OCI-LY1 (cell line): ENCODE measurements around the gene SLC9A9.

ENCODE experiments used
- H2AFZ ChIP-seq: fragments of 200-600 bp; sonication (generic), shearing (Covaris generic); 2 replicates; pipeline ENCODE4 v1.6.0; 2014; ENCODE audit warnings: antibody characterized with exemption, mild to moderate bottlenecking, low read length
- H3F3A ChIP-seq: fragments of 200-600 bp; sonication (generic), shearing (Covaris generic); 2 replicates; pipeline ENCODE4 v1.6.0; 2014; ENCODE audit warnings: mild to moderate bottlenecking, antibody characterized with exemption, low read length, moderate library complexity; ENCODE audit not compliant: insufficient read depth
- H3K27ac ChIP-seq: fragments of 200-600 bp; sonication (generic); 2 replicates; pipeline ENCODE4 v1.5.1; 2014; ENCODE audit warnings: low read length, mixed run types, mild to moderate bottlenecking, low read depth; ENCODE audit not compliant: poor library complexity, severe bottlenecking
- H3K27me3 ChIP-seq: fragments of 200-600 bp; sonication (generic); 2 replicates; pipeline ENCODE4 v1.6.0; 2014; ENCODE audit warnings: antibody characterized with exemption, mild to moderate bottlenecking, low read length, moderate library complexity; ENCODE audit not compliant: insufficient read depth
- H3K36me3 ChIP-seq: fragments of 200-600 bp; sonication (generic); 2 replicates; pipeline ENCODE4 v1.6.1; 2014; ENCODE audit warnings: mild to moderate bottlenecking, antibody characterized with exemption, low read length, moderate library complexity, mixed read lengths; ENCODE audit not compliant: insufficient read depth
- H3K4me1 ChIP-seq: fragments of 200-600 bp; sonication (generic); 2 replicates; pipeline ENCODE4 v1.5.1; 2014; ENCODE audit warnings: mild to moderate bottlenecking, low read length, moderate library complexity; ENCODE audit not compliant: insufficient read depth, severe bottlenecking
- H3K4me2 ChIP-seq: fragments of 200-600 bp; sonication (generic), shearing (Covaris generic); 2 replicates; pipeline ENCODE4 v1.6.1; 2014; ENCODE audit warnings: low read length
- H3K4me3 ChIP-seq: fragments of 200-600 bp; sonication (generic); 2 replicates; pipeline ENCODE4 v1.5.1; 2014; ENCODE audit warnings: low read length, low read depth, mild to moderate bottlenecking, mixed read lengths; ENCODE audit not compliant: poor library complexity, severe bottlenecking
- H3K79me2 ChIP-seq: fragments of 200-600 bp; shearing (Covaris generic); 2 replicates; pipeline ENCODE4 v1.6.1; 2016; ENCODE audit warnings: mixed run types, low read length, mixed read lengths; ENCODE audit not compliant: insufficient read depth
- H3K9ac ChIP-seq: fragments of 200-600 bp; sonication (generic), shearing (Covaris generic); 2 replicates; pipeline ENCODE4 v1.6.1; 2014; ENCODE audit warnings: mild to moderate bottlenecking, low read length, mixed read lengths
- H3K9me2 ChIP-seq: fragments of 200-600 bp; sonication (generic), shearing (Covaris generic); 2 replicates; pipeline ENCODE4 v1.6.1; 2014; ENCODE audit warnings: low read depth, mild to moderate bottlenecking, low read length, mixed read lengths
- H3K9me3 ChIP-seq: fragments of 200-600 bp; shearing (Covaris generic); 2 replicates; pipeline ENCODE4 v1.6.1; 2014; ENCODE audit warnings: low read length, mixed read lengths
- H4K20me1 ChIP-seq: fragments of 200-600 bp; sonication (generic), shearing (Covaris generic); 2 replicates; pipeline ENCODE4 v1.6.0; 2016; ENCODE audit warnings: mild to moderate bottlenecking, low read length; ENCODE audit not compliant: insufficient read depth
- CTCF ChIP-seq: fragments of 200-600 bp; sonication (generic), shearing (Covaris generic); IDR thresholded peaks from 2 replicates; pipeline ENCODE4 v1.5.1; 2017; ENCODE audit warnings: mild to moderate bottlenecking, antibody characterized with exemption, low read length, moderate library complexity, mixed read lengths
- EZH2 ChIP-seq: fragments of 200-600 bp; sonication (generic), shearing (Covaris generic); IDR thresholded peaks from 2 replicates; pipeline ENCODE4 v1.8.0; 2017; ENCODE audit warnings: borderline replicate concordance, mixed run types, mild to moderate bottlenecking, antibody characterized with exemption, low read length, moderate library complexity, mixed read lengths

SLC9A9 gene

DNA sequence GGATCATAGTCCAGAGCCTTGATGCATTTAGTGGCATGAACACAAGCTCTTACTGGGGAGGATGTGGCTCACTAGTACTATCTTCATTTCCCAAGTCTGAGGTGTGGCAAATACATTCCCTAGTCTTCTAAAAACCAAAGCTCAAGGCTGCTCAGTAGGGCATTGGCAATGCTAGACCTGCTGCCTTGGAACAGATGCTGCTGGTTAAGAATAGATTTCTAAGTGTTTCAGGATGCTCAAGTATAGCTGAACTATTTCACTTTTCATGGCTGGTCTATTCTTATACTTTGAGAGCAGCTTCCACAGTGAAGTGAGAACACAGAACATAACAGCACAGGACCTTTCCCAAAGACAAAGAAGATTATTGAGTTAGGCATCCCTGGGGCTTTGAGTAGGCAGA lies 549.9 kb downstream of the SLC9A9 start:
- no peaks in the 10 kb centered on the region for H3K36me3 ChIP-seq
- H2AFZ ChIP-seq: no peak overlapping the region
- no peak overlapping the region for H3K4me3 ChIP-seq
- no peak overlapping the region for H3K4me2 ChIP-seq
- no peaks in the 10 kb centered on the region for H3F3A ChIP-seq
- H3K27ac ChIP-seq: no peak overlapping the region
- no peaks in the 10 kb centered on the region for H3K9me2 ChIP-seq
- peaks cover 4% of the 10 kb centered on the region for H3K4me1 ChIP-seq
- H3K9me3 ChIP-seq: no peaks in the 10 kb centered on the region
- no peaks in the 10 kb centered on the region for H3K27me3 ChIP-seq
- H3K79me2 ChIP-seq: no peaks in the 10 kb centered on the region
- no peak overlapping the region for H3K9ac ChIP-seq
- TF ChIP-seq EZH2: no peak
- no peak for TF ChIP-seq CTCF
- H4K20me1 ChIP-seq: no peaks in the 10 kb centered on the region

GRCh38 chr3:143295201-143296080 lies 552.8 kb downstream of the SLC9A9 start:
- Histone ChIP-seq H3K4me1 (peaks cover 4% of the 10 kb centered on the region), H3K27me3 (no peaks in the 10 kb centered on the region), H3F3A (no peaks in the 10 kb centered on the region), H3K9me3 (no peaks in the 10 kb centered on the region), H3K79me2 (no peaks in the 10 kb centered on the region), H4K20me1 (no peaks in the 10 kb centered on the region), H3K9ac (no peak overlapping the region), H3K4me2 (no peak overlapping the region), H3K36me3 (no peaks in the 10 kb centered on the region), H3K9me2 (no peaks in the 10 kb centered on the region), H3K27ac (no peak overlapping the region), H2AFZ (no peak overlapping the region), H3K4me3 (no peak overlapping the region)
- no peak for TF ChIP-seq CTCF
- no peak for TF ChIP-seq EZH2

DNA sequence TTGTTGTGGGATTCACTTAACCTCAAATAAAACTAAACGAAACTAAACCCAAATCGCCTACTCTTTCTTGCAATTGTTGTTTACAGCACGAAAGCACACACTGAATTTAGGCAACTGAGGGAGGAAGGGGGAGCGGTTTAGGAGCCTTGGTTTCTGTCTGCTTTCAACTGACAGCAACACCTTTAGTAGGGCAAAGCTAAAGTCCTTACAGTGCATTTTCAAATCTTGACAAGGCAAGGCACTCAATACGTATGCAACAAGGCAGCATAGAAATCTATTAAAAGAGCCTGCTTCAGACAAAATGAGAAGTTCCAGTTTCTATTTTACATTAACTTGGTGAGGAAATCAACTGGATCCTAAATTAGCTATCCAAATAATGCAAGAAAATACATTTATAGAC lies 554.1 kb downstream of the SLC9A9 start:
- no peaks in the 10 kb centered on the region for H4K20me1 ChIP-seq
- peaks cover 4% of the 10 kb centered on the region for H3K4me1 ChIP-seq
- no peak overlapping the region for H3K27ac ChIP-seq
- H3K9ac ChIP-seq: no peak overlapping the region
- H3K9me3 ChIP-seq: no peaks in the 10 kb centered on the region
- H3K4me3 ChIP-seq: no peak overlapping the region
- no peak for TF ChIP-seq CTCF
- no peak for TF ChIP-seq EZH2
- H3K27me3 ChIP-seq: no peaks in the 10 kb centered on the region
- no peak overlapping the region for H2AFZ ChIP-seq
- no peaks in the 10 kb centered on the region for H3F3A ChIP-seq
- no peak overlapping the region for H3K4me2 ChIP-seq
- no peaks in the 10 kb centered on the region for H3K9me2 ChIP-seq
- no peaks in the 10 kb centered on the region for H3K79me2 ChIP-seq
- H3K36me3 ChIP-seq: no peaks in the 10 kb centered on the region
